DOHH2 (cell line): ENCODE measurements around the gene PLS3.

Experiments used
- H3F3A ChIP-seq: fragments of 200-600 bp; sonication (generic), shearing (Covaris generic); 2 replicates; pipeline ENCODE4 v1.6.0; 2016; ENCODE audit warnings: antibody characterized with exemption, mild to moderate bottlenecking; ENCODE audit not compliant: control insufficient read depth, insufficient read depth
- H3K27ac ChIP-seq: fragments of 200-600 bp; sonication (generic); 2 replicates; pipeline ENCODE4 v1.5.1; 2014; ENCODE audit warnings: low read depth, mild to moderate bottlenecking, low read length, moderate library complexity
- H3K27me3 ChIP-seq: fragments of 200-600 bp; sonication (generic); 2 replicates; pipeline ENCODE4 v1.6.1; 2014; ENCODE audit warnings: mild to moderate bottlenecking, low read length, mixed read lengths; ENCODE audit not compliant: control insufficient read depth
- H3K36me3 ChIP-seq: fragments of 200-600 bp; sonication (generic); 2 replicates; pipeline ENCODE4 v1.6.1; 2014; ENCODE audit warnings: mild to moderate bottlenecking, low read length, moderate library complexity, mixed read lengths; ENCODE audit not compliant: control insufficient read depth
- H3K4me1 ChIP-seq: fragments of 200-600 bp; sonication (generic); 2 replicates; pipeline ENCODE4 v1.6.1; 2014; ENCODE audit warnings: mild to moderate bottlenecking, low read length, mixed read lengths; ENCODE audit not compliant: control insufficient read depth
- H3K4me2 ChIP-seq: fragments of 200-600 bp; sonication (generic); 2 replicates; pipeline ENCODE4 v1.6.0; 2014; ENCODE audit warnings: mild to moderate bottlenecking, low read length, moderate library complexity
- H3K4me3 ChIP-seq: fragments of 200-600 bp; sonication (generic); 2 replicates; pipeline ENCODE4 v1.5.1; 2014; ENCODE audit warnings: mild to moderate bottlenecking, low read length, mixed read lengths
- H3K79me2 ChIP-seq: fragments of 200-600 bp; sonication (generic); 2 replicates; pipeline ENCODE4 v1.6.1; 2014; ENCODE audit warnings: mild to moderate bottlenecking, low read length, mixed read lengths; ENCODE audit not compliant: control insufficient read depth
- H3K9me2 ChIP-seq: fragments of 200-600 bp; sonication (generic); replicated peaks from 2 replicates; pipeline ENCODE4 v1.6.1; 2014; ENCODE audit warnings: mild to moderate bottlenecking, low read length, mixed read lengths; ENCODE audit not compliant: control insufficient read depth
- H3K9me3 ChIP-seq: fragments of 200-600 bp; sonication (generic); 2 replicates; pipeline ENCODE4 v1.6.1; 2014; ENCODE audit warnings: antibody characterized with exemption, low read length, mixed read lengths; ENCODE audit not compliant: control insufficient read depth, insufficient read depth
- H4K20me1 ChIP-seq: fragments of 200-600 bp; sonication (generic); 2 replicates; pipeline ENCODE4 v1.6.0; 2014; ENCODE audit warnings: low read depth, mild to moderate bottlenecking, antibody characterized with exemption, low read length, moderate library complexity; ENCODE audit not compliant: control insufficient read depth, insufficient read depth
- CTCF ChIP-seq: fragments of 200-600 bp; sonication (generic); IDR thresholded peaks from one replicate; pipeline ENCODE4 v1.5.1; 2014; ENCODE audit warnings: antibody characterized with exemption, mild to moderate bottlenecking, low read depth, low read length; ENCODE audit not compliant: poor library complexity, severe bottlenecking
- EZH2phosphoT487 ChIP-seq: fragments of 200-600 bp; sonication (generic); IDR thresholded peaks from 2 replicates; pipeline ENCODE4 v1.6.1; 2017; ENCODE audit warnings: borderline replicate concordance, mild to moderate bottlenecking, antibody characterized with exemption, low read length, moderate library complexity, mixed read lengths

PLS3 gene

GRCh38 chrX:115564243-115564642 is 3.3 kb downstream of the PLS3 start:
- no peak overlapping the region for H3K4me3 ChIP-seq
- H3K4me2 ChIP-seq: no peak overlapping the region
- no peaks in the 10 kb centered on the region for H3K79me2 ChIP-seq
- no peaks in the 10 kb centered on the region for H3F3A ChIP-seq
- TF ChIP-seq CTCF: no peak
- TF ChIP-seq EZH2phosphoT487: no peak
- no peaks in the 10 kb centered on the region for H3K9me2 ChIP-seq
- no peak overlapping the region for H3K27ac ChIP-seq
- H3K9me3 ChIP-seq: no peaks in the 10 kb centered on the region
- no peaks in the 10 kb centered on the region for H3K36me3 ChIP-seq
- no peaks in the 10 kb centered on the region for H4K20me1 ChIP-seq
- no peaks in the 10 kb centered on the region for H3K4me1 ChIP-seq
- no peaks in the 10 kb centered on the region for H3K27me3 ChIP-seq

GRCh38 chrX:115565888-115566287 is 4.9 kb downstream of the PLS3 start:
- Histone ChIP-seq H3K27me3 (no peaks in the 10 kb centered on the region), H3K36me3 (no peaks in the 10 kb centered on the region), H3K27ac (no peak overlapping the region), H3F3A (no peaks in the 10 kb centered on the region), H3K9me2 (no peaks in the 10 kb centered on the region), H3K79me2 (no peaks in the 10 kb centered on the region), H3K4me3 (no peak overlapping the region), H4K20me1 (no peaks in the 10 kb centered on the region), H3K4me2 (no peak overlapping the region), H3K4me1 (no peaks in the 10 kb centered on the region), H3K9me3 (no peaks in the 10 kb centered on the region)
- TF ChIP-seq EZH2phosphoT487: no peak
- TF ChIP-seq CTCF: no peak

- no peaks in the 10 kb centered on the region for H3K9me3 ChIP-seq
- H3K79me2 ChIP-seq: no peaks in the 10 kb centered on the region
- no peaks in the 10 kb centered on the region for H3K27me3 ChIP-seq
- H3K9me2 ChIP-seq: no peaks in the 10 kb centered on the region
- no peaks in the 10 kb centered on the region for H4K20me1 ChIP-seq
- H3K4me1 ChIP-seq: no peaks in the 10 kb centered on the region
- no peak overlapping the region for H3K4me3 ChIP-seq
- no peak overlapping the region for H3K4me2 ChIP-seq
- TF ChIP-seq CTCF: no peak
- H3F3A ChIP-seq: no peaks in the 10 kb centered on the region
- no peaks in the 10 kb centered on the region for H3K36me3 ChIP-seq
- no peak overlapping the region for H3K27ac ChIP-seq
Measured at GRCh38 chrX:115571712-115572111, 10.7 kb downstream of the PLS3 start.

GRCh38 chrX:115573185-115573584 is 12.2 kb downstream of the PLS3 start:
- TF ChIP-seq EZH2phosphoT487 (no peak), CTCF (no peak)
- no peaks in the 10 kb centered on the region for H3K79me2 ChIP-seq

More at GRCh38 chrX:115573185-115573584, 12.2 kb downstream of the PLS3 start:
- no peaks in the 10 kb centered on the region for H3K27me3 ChIP-seq
- no peak overlapping the region for H3K27ac ChIP-seq
- no peaks in the 10 kb centered on the region for H4K20me1 ChIP-seq
- no peaks in the 10 kb centered on the region for H3K4me1 ChIP-seq
- H3K36me3 ChIP-seq: no peaks in the 10 kb centered on the region
- H3K9me2 ChIP-seq: no peaks in the 10 kb centered on the region
- no peaks in the 10 kb centered on the region for H3F3A ChIP-seq
- H3K4me3 ChIP-seq: no peak overlapping the region
- H3K9me3 ChIP-seq: no peaks in the 10 kb centered on the region
- H3K4me2 ChIP-seq: no peak overlapping the region
